HG03095 (cell line): ENCODE results near the gene DGLUCY.
"Not testable (repeated sequence)": the region's sequence is repeated elsewhere in the genome, so short reads cannot be mapped to it uniquely, and the experiment has no call there.

Experiments
- ATAC-seq: cut with Tn5 transposase; IDR thresholded peaks from one replicate; pipeline ENCODE4 v1.9.1; 2021; ENCODE audit warnings: moderate library complexity; ENCODE audit not compliant: unreplicated experiment

The DGLUCY gene

GRCh38 chr14:91138511-91139359, 24.9 kb downstream of the DGLUCY start:
- no peak for ATAC-seq

GRCh38 chr14:91139776-91140175, 25.9 kb downstream of the DGLUCY start:
- no peak for ATAC-seq

GRCh38 chr14:91140672-91141071, 26.8 kb downstream of the DGLUCY start:
- no peak for ATAC-seq

- peak; percentile 93 for ATAC-seq
These were observed 28.4 kb downstream of the DGLUCY start for GRCh38 chr14:91142214-91142668.

- ATAC-seq = no peak
These were observed 30.0 kb downstream of the DGLUCY start for GRCh38 chr14:91143862-91144261.

- ATAC-seq = no peak
These were observed 30.7 kb downstream of the DGLUCY start for GRCh38 chr14:91144425-91145145.

- ATAC-seq = no peak
These were observed 31.7 kb downstream of the DGLUCY start for GRCh38 chr14:91145391-91146160.

- no peak for ATAC-seq
These were observed 32.8 kb downstream of the DGLUCY start for GRCh38 chr14:91146661-91147060.

GRCh38 chr14:91149462-91149861, 35.6 kb downstream of the DGLUCY start:
- ATAC-seq = no peak

GRCh38 chr14:91152499-91152898, 38.6 kb downstream of the DGLUCY start:
- ATAC-seq = no peak

- no peak for ATAC-seq
These were observed 39.5 kb downstream of the DGLUCY start for GRCh38 chr14:91153360-91153759.

- ATAC-seq = no peak
These were observed 41.2 kb downstream of the DGLUCY start for GRCh38 chr14:91154851-91155625.

GRCh38 chr14:91155626-91156089, 41.8 kb downstream of the DGLUCY start:
- no peak for ATAC-seq

- ATAC-seq = not testable (repeated sequence)
These were observed 42.3 kb downstream of the DGLUCY start for GRCh38 chr14:91156142-91156666.

GRCh38 chr14:91156877-91157276, 43.0 kb downstream of the DGLUCY start:
- not testable (repeated sequence) for ATAC-seq

GRCh38 chr14:91158091-91158790, 44.4 kb downstream of the DGLUCY start:
- ATAC-seq = no peak

- no peak for ATAC-seq
These were observed 45.3 kb downstream of the DGLUCY start for GRCh38 chr14:91159182-91159581.

- no peak for ATAC-seq
These were observed 46.0 kb downstream of the DGLUCY start for GRCh38 chr14:91159906-91160305.

- ATAC-seq = no peak
These were observed 49.4 kb downstream of the DGLUCY start for GRCh38 chr14:91163316-91163715.

- ATAC-seq = no peak
These were observed 50.8 kb downstream of the DGLUCY start for GRCh38 chr14:91164676-91165075.
